Neural cell (in vitro differentiated cells): ENCODE results near the gene GPR42. TPM values are rescaled to one million over a fixed set of nuclear protein-coding genes. Genes with fewer than 3 reads are reported as not detected.

ENCODE experiments used
- H2AFZ ChIP-seq: fragments of 200-600, 300-800 bp; sonication (generic), shearing (Covaris generic); 2 replicates; pipeline ENCODE4 v1.6.0; 2014; ENCODE audit warnings: low read depth, mild to moderate bottlenecking, antibody characterized with exemption, low read length, moderate library complexity
- H3F3A ChIP-seq: fragments of 200-600 bp; shearing (Covaris generic); 2 replicates; pipeline ENCODE4 v1.6.1; 2016; ENCODE audit warnings: mild to moderate bottlenecking, moderate library complexity, mixed read lengths, antibody characterized with exemption, low read length; ENCODE audit not compliant: insufficient read depth, poor library complexity, severe bottlenecking
- H3K27ac ChIP-seq: fragments of 200-600, 300-800 bp; sonication (generic), shearing (Covaris generic); 2 replicates; pipeline ENCODE4 v1.5.1; 2014; ENCODE audit warnings: mild to moderate bottlenecking, low read length, moderate library complexity
- H3K27me3 ChIP-seq: fragments of 300-800, 200-600 bp; sonication (generic), shearing (Covaris generic); 2 replicates; pipeline ENCODE4 v1.6.0; 2014; ENCODE audit warnings: mild to moderate bottlenecking, low read depth, low read length, moderate library complexity; ENCODE audit not compliant: insufficient read depth
- H3K36me3 ChIP-seq: fragments of 300-800, 200-600 bp; sonication (generic), shearing (Covaris generic); 2 replicates; pipeline ENCODE4 v1.5.1; 2014; ENCODE audit warnings: mild to moderate bottlenecking, antibody characterized with exemption, low read length, moderate library complexity; ENCODE audit not compliant: insufficient read depth
- H3K4me2 ChIP-seq: fragments of 300-800, 200-600 bp; sonication (generic), shearing (Covaris generic); 2 replicates; pipeline ENCODE4 v1.6.0; 2014; ENCODE audit warnings: mild to moderate bottlenecking, low read length
- H3K4me3 ChIP-seq: fragments of 300-800, 200-600 bp; sonication (generic), shearing (Covaris generic); 2 replicates; pipeline ENCODE4 v1.5.1; 2014; ENCODE audit warnings: mild to moderate bottlenecking, low read length, moderate library complexity
- H3K79me2 ChIP-seq: fragments of 200-600 bp; shearing (Covaris generic); replicated peaks from 2 replicates; pipeline ENCODE4 v1.6.0; 2014; ENCODE audit warnings: mild to moderate bottlenecking, low read length, moderate library complexity; ENCODE audit not compliant: insufficient read depth
- H3K9ac ChIP-seq: fragments of 300-800, 200-600 bp; sonication (generic), shearing (Covaris generic); 2 replicates; pipeline ENCODE4 v1.6.1; 2016; ENCODE audit warnings: mild to moderate bottlenecking, low read length, mixed read lengths
- H3K9me2 ChIP-seq: fragments of 200-600 bp; shearing (Covaris generic); 2 replicates; pipeline ENCODE4 v1.6.1; 2016; ENCODE audit warnings: mild to moderate bottlenecking, low read length, mixed read lengths; ENCODE audit not compliant: insufficient read depth
- H3K9me3 ChIP-seq: fragments of 200-600, 300-800 bp; sonication (generic), shearing (Covaris generic); 2 replicates; pipeline ENCODE4 v1.6.1; 2016; ENCODE audit warnings: mild to moderate bottlenecking, mixed run types, low read length, moderate library complexity, mixed read lengths
- H4K20me1 ChIP-seq: fragments of 200-600 bp; shearing (Covaris generic); 2 replicates; pipeline ENCODE4 v1.6.1; 2016; ENCODE audit warnings: mild to moderate bottlenecking, mixed run types; ENCODE audit not compliant: insufficient read depth
- CTCF ChIP-seq: fragments of 450-650 bp; IDR thresholded peaks from 2 replicates; pipeline ENCODE4 v1.5.1; 2014; ENCODE audit warnings: antibody characterized with exemption, mild to moderate bottlenecking, moderate library complexity; ENCODE audit not compliant: poor library complexity, severe bottlenecking
- EP300 ChIP-seq: fragments of 450-650 bp; conservative IDR thresholded peaks from 2 replicates; pipeline ENCODE4 v1.6.1; 2014; ENCODE audit warnings: antibody characterized with exemption, mild to moderate bottlenecking, moderate library complexity; ENCODE audit not compliant: poor library complexity, severe bottlenecking
- EZH2 ChIP-seq: fragments of 200-600, 300-800 bp; shearing (Covaris generic), sonication (generic); IDR thresholded peaks from 2 replicates; pipeline ENCODE4 v1.6.1; 2014; ENCODE audit warnings: antibody characterized with exemption, low read length, borderline replicate concordance, mild to moderate bottlenecking; ENCODE audit not compliant: insufficient read depth, poor library complexity, severe bottlenecking
- MXI1 ChIP-seq: fragments of 450-650 bp; conservative IDR thresholded peaks from 2 replicates; pipeline ENCODE4 v1.6.1; 2014; ENCODE audit warnings: antibody characterized with exemption, mild to moderate bottlenecking; ENCODE audit not compliant: poor library complexity, severe bottlenecking
- POLR2AphosphoS5 ChIP-seq: IDR thresholded peaks from 2 replicates; pipeline ENCODE4 v1.6.1; 2012
- RAD21 ChIP-seq: fragments of 450-650 bp; conservative IDR thresholded peaks from 2 replicates; pipeline ENCODE4 v1.6.1; 2014; ENCODE audit warnings: antibody characterized with exemption, mild to moderate bottlenecking, moderate library complexity
- REST ChIP-seq: IDR thresholded peaks from 2 replicates; pipeline ENCODE4 v1.6.1; 2012; ENCODE audit warnings: borderline replicate concordance
- SMC3 ChIP-seq: fragments of 450-650 bp; conservative IDR thresholded peaks from 2 replicates; pipeline ENCODE4 v1.6.1; 2014; ENCODE audit warnings: antibody characterized with exemption, mild to moderate bottlenecking, moderate library complexity; ENCODE audit not compliant: poor library complexity
- TAF1 ChIP-seq: IDR thresholded peaks from 2 replicates; pipeline ENCODE4 v1.6.1; 2012; ENCODE audit warnings: low read depth
- polyA plus RNA-seq: library from polyadenylated mRNA; depleted of rRNA; stranded (reverse); fragments of >200 nt; gene quantifications from 2 replicates; pipeline ENCODE4 v1.2.3, GENCODE V29; 2014

GPR42 gene
- polyA plus RNA-seq, 1 donor from 2014 or later = not detected

DNA sequence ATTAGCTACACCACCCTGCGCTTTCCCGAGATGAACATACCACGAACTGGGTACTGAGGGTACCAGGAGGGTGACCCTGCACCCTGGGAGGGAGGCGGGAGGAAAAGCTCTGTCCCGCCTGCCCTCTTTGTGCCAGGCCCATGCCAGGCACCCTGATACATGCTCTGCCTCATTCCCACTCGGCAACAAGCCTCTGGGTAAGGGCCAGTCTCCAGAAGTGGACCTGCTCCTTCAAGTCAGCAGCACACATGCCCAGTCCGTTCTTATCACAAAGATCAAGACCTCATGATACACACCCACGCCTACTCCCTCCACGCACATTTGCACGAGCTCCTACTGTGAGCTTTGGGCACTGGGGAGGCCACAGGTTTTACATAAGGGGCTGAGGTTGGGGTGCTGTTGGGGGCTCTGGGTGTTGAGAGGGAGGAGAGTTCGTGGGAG is 25.2 kb upstream of the GPR42 start:
- Histone ChIP-seq H3K79me2 (no peaks in the 10 kb centered on the region), H2AFZ (no peak overlapping the region), H3K4me3 (no peak overlapping the region), H3F3A (no peaks in the 10 kb centered on the region), H4K20me1 (no peaks in the 10 kb centered on the region), H3K9me3 (no peaks in the 10 kb centered on the region), H3K36me3 (no peaks in the 10 kb centered on the region), H3K27ac (no peak overlapping the region), H3K9ac (no peak overlapping the region), H3K4me2 (no peak overlapping the region), H3K9me2 (no peaks in the 10 kb centered on the region), H3K27me3 (no peaks in the 10 kb centered on the region)
- TF ChIP-seq REST = no peak

GRCh38 chr19:35346193-35347052 is 24.4 kb upstream of the GPR42 start:
- no peak overlapping the region for H3K4me2 ChIP-seq
- H4K20me1 ChIP-seq = no peaks in the 10 kb centered on the region
- H3K9me2 ChIP-seq = no peaks in the 10 kb centered on the region
- no peak overlapping the region for H3K27ac ChIP-seq
- H3K27me3 ChIP-seq = no peaks in the 10 kb centered on the region
- no peak overlapping the region for H3K9ac ChIP-seq
- no peak overlapping the region for H2AFZ ChIP-seq
- H3K36me3 ChIP-seq = no peaks in the 10 kb centered on the region
- TF ChIP-seq SMC3 (no peak), RAD21 (no peak), EP300 (no peak), MXI1 (no peak), POLR2AphosphoS5 (no peak), EZH2 (no peak), TAF1 (no peak), REST (no peak), CTCF (no peak)
- no peaks in the 10 kb centered on the region for H3K9me3 ChIP-seq
- H3F3A ChIP-seq = no peaks in the 10 kb centered on the region
- no peak overlapping the region for H3K4me3 ChIP-seq
- H3K79me2 ChIP-seq = no peaks in the 10 kb centered on the region
